K562 (cell line): ENCODE data around the gene PLEKHG5. TPM values are rescaled to one million over a fixed set of nuclear protein-coding genes. Genes with fewer than 3 reads are reported as not detected.
A peak's percentile ranks its signal among the peaks of the same experiment; 100 is the strongest.

ENCODE experiments used
- ATAC-seq: fragments of 200-7000 bp; cut with Tn5 transposase; 3 replicates; pipeline ENCODE4 v1.9.1; 2020; ENCODE audit warnings: moderate library complexity
- BruUV-seq: library from RNA; stranded (reverse); fragments of 400-500 nt; replicated peaks from 2 replicates; lab custom pipeline; 2021; lab: Mats Ljungman, UMichigan
- CTCF ChIA-PET: fragments of 300-600 bp; formaldehyde crosslinking; extraction: SDS; loops from one replicate; lab custom pipeline; 2021; ENCODE audit warnings: low intra/inter-chr PET ratio; lab: Yijun Ruan, JAX
- POLR2A ChIA-PET: fragments of 300-600, 350-650 bp; sonication (Branson Sonifier 250); formaldehyde crosslinking; extraction: SDS; loops from one replicate; lab custom pipeline; 2021; ENCODE audit warnings: antibody characterized with exemption, inconsistent platforms; lab: Yijun Ruan, JAX
- DNase-seq, 4 experiments: peaks; one replicate each; pipeline versions ENCODE4 v3.0.0 to v3.0.0-alpha.2; 2011 to 2018; ENCODE audit warnings: low spot score in 3 of 4, mixed read lengths in 3 of 4; ENCODE audit errors: extremely low read depth in 1 of 4
- FAIRE-seq: peaks from 2 replicates; lab custom pipeline; 2011; peaks lifted over from hg19 to GRCh38; lab: Jason Lieb, UNC
- H2AFZ ChIP-seq: 2 replicates; pipeline ENCODE4 v1.6.0; 2011; ENCODE audit warnings: low read depth, low read length, control low read depth, inconsistent platforms
- H3K27ac ChIP-seq: fragments of 200-600 bp; 3 replicates; pipeline ENCODE4 v1.8.0; 2011; ENCODE audit warnings: low read depth, mild to moderate bottlenecking, control low read depth, inconsistent platforms, low read length, moderate library complexity, mixed read lengths; ENCODE audit errors: extremely low read depth
- H3K27me3 ChIP-seq, 2 experiments: fragments of 300-600 bp in 1 of 2; 2 replicates in 1 of 2; 3 replicates in 1 of 2; pipeline versions ENCODE4 v1.6.0 to v1.8.0; 2011; ENCODE audit warnings: inconsistent platforms in 2 of 2, low read length in 2 of 2, mild to moderate bottlenecking in 1 of 2, mixed read lengths in 1 of 2, moderate library complexity in 1 of 2; ENCODE audit not compliant: control insufficient read depth in 2 of 2, insufficient read depth in 2 of 2
- H3K36me3 ChIP-seq: fragments of 300-600 bp; 3 replicates; pipeline ENCODE4 v1.8.0; 2011; ENCODE audit warnings: mild to moderate bottlenecking, low read length, inconsistent platforms; ENCODE audit not compliant: control insufficient read depth, insufficient read depth
- H3K4me1 ChIP-seq, 2 experiments: fragments of 200-600 bp in 1 of 2; replicated peaks in 1 of 2; 2 replicates in 1 of 2; 3 replicates in 1 of 2; pipeline versions ENCODE4 v1.5.1 to v1.8.0; 2011; ENCODE audit warnings: inconsistent platforms in 2 of 2, low read length in 2 of 2, mild to moderate bottlenecking in 1 of 2, mixed read lengths in 1 of 2, moderate library complexity in 1 of 2; ENCODE audit not compliant: control insufficient read depth in 2 of 2, insufficient read depth in 2 of 2
- H3K4me2 ChIP-seq: 2 replicates; pipeline ENCODE4 v1.6.1; 2011; ENCODE audit warnings: low read length, control low read depth, inconsistent platforms, mixed read lengths; ENCODE audit not compliant: insufficient read depth
- H3K4me3 ChIP-seq: fragments of 200-600 bp; sonication (generic), shearing (Covaris generic); 2 replicates; pipeline ENCODE4 v1.5.1; 2016; ENCODE audit warnings: control low read depth, inconsistent platforms
- H3K79me2 ChIP-seq: fragments of 200-600 bp; 3 replicates; pipeline ENCODE4 v1.8.0; 2011; ENCODE audit warnings: low read length, inconsistent platforms; ENCODE audit not compliant: control insufficient read depth, insufficient read depth
- H3K9ac ChIP-seq, 2 experiments: 2 replicates each; pipeline versions ENCODE4 v1.6.0 to v1.6.1; 2011; ENCODE audit warnings: low read depth in 2 of 2, low read length in 2 of 2, control low read depth in 1 of 2, inconsistent platforms in 1 of 2, mild to moderate bottlenecking in 1 of 2, mixed read lengths in 1 of 2; ENCODE audit not compliant: insufficient read depth in 1 of 2
- H3K9me1 ChIP-seq: one replicate; pipeline ENCODE4 v1.6.0; 2011; ENCODE audit warnings: inconsistent platforms, mild to moderate bottlenecking, low read length, moderate library complexity; ENCODE audit not compliant: control insufficient read depth, insufficient read depth
- H3K9me3 ChIP-seq: replicated peaks from 2 replicates; pipeline ENCODE4 v1.5.1; 2011; ENCODE audit warnings: low read depth, low read length, inconsistent platforms; ENCODE audit not compliant: control insufficient read depth, insufficient read depth
- H4K20me1 ChIP-seq: replicated peaks from 2 replicates; pipeline ENCODE4 v1.6.1; 2011; ENCODE audit warnings: low read length, inconsistent platforms, mixed read lengths; ENCODE audit not compliant: control insufficient read depth, insufficient read depth
- KDM5B ChIP-seq: fragments of 200-600 bp; sonication (generic); IDR thresholded peaks from 2 replicates; pipeline ENCODE4 v1.6.1; 2012; ENCODE audit warnings: low read depth, mild to moderate bottlenecking, moderate library complexity, low read length, control low read depth, inconsistent platforms; ENCODE audit not compliant: insufficient replicate concordance
- MITF ChIP-seq: IDR thresholded peaks from 2 replicates; pipeline ENCODE4 v1.6.1; 2014; ENCODE audit warnings: antibody characterized with exemption
- WGBS: fragments of 100-300 bp; shearing (Covaris generic); methylation state at CpG from one replicate; pipeline ENCODE4 v1.1.6; 2016; ENCODE audit warnings: low coverage, mixed read lengths; ENCODE audit not compliant: insufficient coverage; ENCODE audit errors: missing lambda C conversion rate; 5-methylcytosine and 5-hydroxymethylcytosine counted together
- in situ Hi-C: fragments of 300-500 bp; cut with MboI; formaldehyde crosslinking; loops from 4 replicates; pipeline ENCODE4 v1.15.0; 2018; ENCODE audit warnings: inconsistent platforms, mixed read lengths
- intact Hi-C: fragments of 100-400 bp; cut with micrococcal nuclease; formaldehyde crosslinking; loops from 2 replicates; pipeline ENCODE4 v1.14.2; 2022
- polyA plus RNA-seq, 8 experiments: library from polyadenylated mRNA; depleted of rRNA in 4 of 8; stranded (reverse) in 5 of 8; unstranded in 3 of 8; fragments of >200 nt; fragmentation: Nextera tagmentation in 2 of 8; fragmentation: Illumina TruSeq in 1 of 8; extraction: Ambion mirVana in 2 of 8; extraction: Trizol in 1 of 8; gene quantifications; 2 replicates each; pipeline versions ENCODE4 v1.2.1 to v1.2.3, GENCODE V29; 2011 to 2014; ENCODE audit warnings: inconsistent platforms in 1 of 8, missing spikeins in 1 of 8
- total RNA-seq, 7 experiments: library from RNA; depleted of rRNA in 6 of 7; stranded (reverse); fragments of >200 nt in 6 of 7; fragmentation: Illumina TruSeq in 2 of 7; extraction: Trizol in 2 of 7; gene quantifications; 2 replicates each; pipeline versions ENCODE4 v1.2.1 to v1.2.3, GENCODE V29; 2011 to 2021; ENCODE audit warnings: low replicate concordance in 1 of 7

Gene PLEKHG5
- total and polyA plus RNA-seq, 9 of the 15 experiments (the other 6 are each of a cell fraction or from before 2014, with no cell fraction given), result 0.04 to 0.29 (median 0.09) TPM; not detected in 3

DNA sequence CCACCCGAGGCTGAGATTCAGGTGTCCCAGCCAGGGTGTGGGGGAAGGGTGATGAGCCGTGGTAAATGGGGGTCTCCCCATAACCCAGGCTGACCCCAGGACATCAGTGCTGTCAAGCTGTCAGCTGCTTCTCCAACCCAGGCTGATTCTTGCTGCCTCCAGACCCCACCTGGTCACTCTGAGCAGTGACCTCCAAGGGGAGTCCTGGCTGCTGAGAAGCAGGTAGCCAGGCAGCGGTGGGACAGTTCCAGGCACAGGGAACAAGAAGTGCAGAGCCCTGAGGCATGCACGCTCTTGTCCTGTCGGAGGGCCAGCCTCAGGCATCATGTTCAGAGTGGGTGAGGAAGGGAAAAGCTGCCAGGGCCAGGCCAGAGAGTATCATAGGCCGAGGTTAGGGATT, 65.8 kb downstream of the PLEKHG5 start:
- H3K9ac ChIP-seq, result peak overlapping the region in 1 of 2 experiments; percentile 39; a peak in 1 of 4 replicates
- ATAC-seq, result no peak
- intact Hi-C loops (no loop called here), in situ Hi-C loops (no loop called here)
- H3K9me3 ChIP-seq, result no peaks in the 10 kb centered on the region
- BruUV-seq, result no TSS peak
- CTCF ChIA-PET, result no interaction called here
- peaks cover 18 to 56% of the 10 kb centered on the region in 2 experiments; a peak in 3 of 5 replicates for H3K27me3 ChIP-seq
- H2AFZ ChIP-seq, result no peak overlapping the region
- no peaks in the 10 kb centered on the region for H3K36me3 ChIP-seq
- H3K9me1 ChIP-seq, result no peaks in the 10 kb centered on the region
- H3K4me2 ChIP-seq, result peak overlapping the region; percentile 64
- no peaks in the 10 kb centered on the region for H3K79me2 ChIP-seq
- peaks cover 44 to 76% of the 10 kb centered on the region in 2 experiments for H3K4me1 ChIP-seq
- H3K4me3 ChIP-seq, result no peak overlapping the region
- 24% methylated on average over 6 of the region's 6 CpGs for WGBS
- no peak overlapping the region for H3K27ac ChIP-seq
- TF ChIP-seq MITF (no peak), KDM5B (peak; percentile 4)
- no peak for DNase-seq
- FAIRE-seq, result no peak
- POLR2A ChIA-PET, result interaction anchor here (1.3 kb wide), 4 partner anchors 12 to 34 kb away, joined by 3 to 8 read pairs (median 6); partner anchors contain the start of gene ACOT7
- H4K20me1 ChIP-seq, result peaks cover 50% of the 10 kb centered on the region
